GM23338 (cell line): ENCODE results near the gene MAPK9. TPM values are rescaled to one million over a fixed set of nuclear protein-coding genes. Genes with fewer than 3 reads are reported as not detected.

Experiments
- ATAC-seq: fragments of 200-7000 bp; cut with Tn5 transposase; 3 replicates; pipeline ENCODE4 v1.9.1; 2020
- DNase-seq: peaks from one replicate; pipeline ENCODE4 v3.0.0-alpha.2; 2015; ENCODE audit warnings: low spot score
- H2AFZ ChIP-seq: fragments of 200-600 bp; sonication (generic); 2 replicates; pipeline ENCODE4 v1.8.0; 2016; ENCODE audit warnings: antibody characterized with exemption, mild to moderate bottlenecking, moderate library complexity
- H3F3A ChIP-seq: fragments of 200-600 bp; sonication (generic); replicated peaks from 2 replicates; pipeline ENCODE4 v1.8.0; 2017; ENCODE audit warnings: antibody characterized with exemption, mixed run types, low read depth
- H3K27ac ChIP-seq: fragments of 200-600 bp; sonication (generic); 2 replicates; pipeline ENCODE4 v1.6.1; 2016; ENCODE audit warnings: low read depth
- H3K27me3 ChIP-seq: fragments of 200-600 bp; sonication (generic); 2 replicates; pipeline ENCODE4 v1.8.0; 2016; ENCODE audit warnings: mild to moderate bottlenecking, mixed run types, moderate library complexity; ENCODE audit not compliant: insufficient read depth
- H3K36me3 ChIP-seq: fragments of 200-600 bp; sonication (generic); 2 replicates; pipeline ENCODE4 v1.8.0; 2016; ENCODE audit warnings: mild to moderate bottlenecking; ENCODE audit not compliant: insufficient read depth
- H3K4me1 ChIP-seq: fragments of 200-600 bp; sonication (generic); 2 replicates; pipeline ENCODE4 v1.8.0; 2016; ENCODE audit warnings: mild to moderate bottlenecking, moderate library complexity; ENCODE audit not compliant: insufficient read depth
- H3K4me2 ChIP-seq: fragments of 200-600 bp; sonication (generic); 2 replicates; pipeline ENCODE4 v1.7.1; 2017; ENCODE audit warnings: mixed run types
- H3K4me3 ChIP-seq: fragments of 200-600 bp; sonication (generic); 2 replicates; pipeline ENCODE4 v1.6.1; 2016; ENCODE audit warnings: mixed run types
- H3K79me2 ChIP-seq: fragments of 200-600 bp; sonication (generic); replicated peaks from 2 replicates; pipeline ENCODE4 v1.8.0; 2017; ENCODE audit warnings: mild to moderate bottlenecking; ENCODE audit not compliant: insufficient read depth
- H3K9me2 ChIP-seq: fragments of 200-600 bp; sonication (generic); 2 replicates; pipeline ENCODE4 v1.8.0; 2017; ENCODE audit not compliant: insufficient read depth
- H4K20me1 ChIP-seq: fragments of 200-600 bp; sonication (generic); replicated peaks from 2 replicates; pipeline ENCODE4 v1.8.0; 2017; ENCODE audit warnings: mild to moderate bottlenecking; ENCODE audit not compliant: insufficient read depth
- H3K27ac Mint-ChIP-seq: 2 replicates; pipeline ENCODE4 v1.8.0; 2020; ENCODE audit warnings: inconsistent platforms, mild to moderate bottlenecking, moderate library complexity, mixed read lengths
- H3K27me3 Mint-ChIP-seq: 3 replicates; pipeline ENCODE4 v1.8.0; 2022; ENCODE audit warnings: low read depth, mild to moderate bottlenecking, moderate library complexity, mixed read lengths, inconsistent platforms; ENCODE audit not compliant: insufficient read depth, poor library complexity
- H3K36me3 Mint-ChIP-seq: 3 replicates; pipeline ENCODE4 v1.8.0; 2021; ENCODE audit warnings: low read depth, mild to moderate bottlenecking, inconsistent platforms, moderate library complexity, mixed read lengths
- H3K4me1 Mint-ChIP-seq: 3 replicates; pipeline ENCODE4 v1.8.0; 2020; ENCODE audit warnings: mild to moderate bottlenecking, inconsistent platforms, mixed read lengths
- H3K4me3 Mint-ChIP-seq: 3 replicates; pipeline ENCODE4 v1.8.0; 2021; ENCODE audit warnings: moderate library complexity, mild to moderate bottlenecking, inconsistent platforms, mixed read lengths
- H3K9me3 Mint-ChIP-seq: 3 replicates; pipeline ENCODE4 v1.8.0; 2020; ENCODE audit warnings: moderate library complexity, mild to moderate bottlenecking, inconsistent platforms, mixed read lengths
- CREB1 ChIP-seq: fragments of 250-450 bp; sonication (Bioruptor Pico); IDR thresholded peaks from 2 replicates; pipeline ENCODE4 v1.5.0; 2020; ENCODE audit warnings: low read depth, mild to moderate bottlenecking, moderate library complexity
- CTCF ChIP-seq, 2 experiments: fragments of 200-600 bp in 1 of 2; sonication (generic) in 1 of 2; conservative IDR thresholded peaks; 2 replicates each; pipeline versions ENCODE4 v1.5.1 to v1.6.1; 2016 to 2017; ENCODE audit warnings: antibody characterized with exemption in 2 of 2, low read depth in 2 of 2, mild to moderate bottlenecking in 2 of 2, moderate library complexity in 1 of 2
- ETS1 ChIP-seq: IDR thresholded peaks from 2 replicates; pipeline ENCODE4 v1.6.1; 2016; ENCODE audit warnings: antibody characterized with exemption
- EZH2 ChIP-seq: fragments of 200-600 bp; sonication (generic); IDR thresholded peaks from one replicate; pipeline ENCODE4 v1.8.0; 2017; ENCODE audit warnings: antibody characterized with exemption, mild to moderate bottlenecking, low read depth; ENCODE audit not compliant: unreplicated experiment
- EZH2phosphoT487 ChIP-seq: fragments of 200-600 bp; sonication (generic); IDR thresholded peaks from one replicate; pipeline ENCODE4 v1.8.1; 2018; ENCODE audit warnings: antibody characterized with exemption; ENCODE audit not compliant: unreplicated experiment
- JUNB ChIP-seq: IDR thresholded peaks from one replicate; pipeline ENCODE4 v1.6.1; 2016; ENCODE audit warnings: antibody characterized with exemption; ENCODE audit not compliant: unreplicated experiment
- NANOG ChIP-seq: IDR thresholded peaks from 2 replicates; pipeline ENCODE4 v1.6.1; 2016; ENCODE audit warnings: antibody characterized with exemption, borderline replicate concordance
- POLR2AphosphoS5 ChIP-seq: IDR thresholded peaks from 2 replicates; pipeline ENCODE4 v1.6.1; 2016; ENCODE audit warnings: antibody characterized with exemption, low read depth
- REST ChIP-seq: IDR thresholded peaks from one replicate; pipeline ENCODE4 v1.6.1; 2018; ENCODE audit warnings: antibody characterized with exemption; ENCODE audit not compliant: unreplicated experiment
- STAT1 ChIP-seq: IDR thresholded peaks from one replicate; pipeline ENCODE4 v1.6.1; 2016; ENCODE audit warnings: antibody characterized with exemption; ENCODE audit not compliant: unreplicated experiment
- ZNF114 ChIP-seq: fragments of 250-450 bp; sonication (Bioruptor Pico); IDR thresholded peaks from 2 replicates; pipeline ENCODE4 v1.5.0; 2020; ENCODE audit warnings: mild to moderate bottlenecking, moderate library complexity
- ZNF331 ChIP-seq: fragments of 250-450 bp; sonication (Bioruptor Pico); IDR thresholded peaks from 2 replicates; pipeline ENCODE4 v1.5.0; 2020; ENCODE audit warnings: low read depth, mild to moderate bottlenecking, moderate library complexity
- polyA plus RNA-seq: library from polyadenylated mRNA; unstranded; fragments of >200 nt; fragmentation: Nextera tagmentation; extraction: Ambion mirVana; gene quantifications from 2 replicates; pipeline ENCODE4 v1.2.1, GENCODE V29; 2016
- total RNA-seq: library from RNA; depleted of rRNA; stranded (reverse); fragments of >200 nt; shearing (Covaris generic); gene quantifications from 2 replicates; pipeline ENCODE4 v1.2.3, GENCODE V29; 2014
- TF ChIP-seq, protein P1 (sequence below): fragments of 250-450 bp; sonication (Bioruptor Pico); IDR thresholded peaks from 2 replicates; pipeline ENCODE4 v1.5.0; 2020; ENCODE audit warnings: mild to moderate bottlenecking, moderate library complexity

Gene MAPK9
- total and polyA plus RNA-seq, 2 experiments from 2014 or later: 16.8 to 37.0 TPM

DNA sequence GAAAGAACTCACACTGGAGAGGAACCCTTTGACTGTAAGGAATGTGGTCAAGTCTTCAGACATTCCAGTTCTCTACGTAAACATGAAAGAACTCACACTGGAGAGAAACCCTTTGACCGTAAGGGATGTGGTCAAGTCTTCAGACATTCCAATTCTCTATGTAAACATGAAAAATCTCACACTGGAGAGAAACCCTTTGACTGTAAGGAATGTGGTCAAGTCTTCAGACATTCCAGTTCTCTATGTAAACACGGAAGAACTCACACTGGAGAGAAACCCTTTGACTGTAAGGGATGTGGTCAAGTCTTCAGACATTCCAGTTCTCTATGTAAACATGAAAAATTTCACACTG, 32.6 kb downstream of the MAPK9 start:
- no peak overlapping the region for H3K4me3 Mint-ChIP-seq
- Histone ChIP-seq H4K20me1 (no peaks in the 10 kb centered on the region), H3K4me1 (no peaks in the 10 kb centered on the region), H3K36me3 (peaks cover 74% of the 10 kb centered on the region), H3K4me3 (no peak overlapping the region), H3F3A (no peaks in the 10 kb centered on the region), H3K4me2 (no peak overlapping the region), H3K9me2 (no peaks in the 10 kb centered on the region), H3K79me2 (no peaks in the 10 kb centered on the region), H3K27me3 (no peaks in the 10 kb centered on the region), H3K27ac (no peak overlapping the region), H2AFZ (no peak overlapping the region)
- no peaks in the 10 kb centered on the region for H3K4me1 Mint-ChIP-seq
- TF ChIP-seq EZH2phosphoT487 (no peak), REST (no peak), ZNF331 (CRISPR knock-in tag) (no peak), STAT1 (no peak), JUNB (no peak), CTCF (conservative IDR thresholded peaks at IDR 0.05; ENCODE audit: low read depth in 2 of 2) (no peak), ZNF114 (CRISPR knock-in tag) (no peak), POLR2AphosphoS5 (no peak), NANOG (no peak), EZH2 (no peak), CREB1 (no peak), ETS1 (no peak)
- TF ChIP-seq, protein P1, sequence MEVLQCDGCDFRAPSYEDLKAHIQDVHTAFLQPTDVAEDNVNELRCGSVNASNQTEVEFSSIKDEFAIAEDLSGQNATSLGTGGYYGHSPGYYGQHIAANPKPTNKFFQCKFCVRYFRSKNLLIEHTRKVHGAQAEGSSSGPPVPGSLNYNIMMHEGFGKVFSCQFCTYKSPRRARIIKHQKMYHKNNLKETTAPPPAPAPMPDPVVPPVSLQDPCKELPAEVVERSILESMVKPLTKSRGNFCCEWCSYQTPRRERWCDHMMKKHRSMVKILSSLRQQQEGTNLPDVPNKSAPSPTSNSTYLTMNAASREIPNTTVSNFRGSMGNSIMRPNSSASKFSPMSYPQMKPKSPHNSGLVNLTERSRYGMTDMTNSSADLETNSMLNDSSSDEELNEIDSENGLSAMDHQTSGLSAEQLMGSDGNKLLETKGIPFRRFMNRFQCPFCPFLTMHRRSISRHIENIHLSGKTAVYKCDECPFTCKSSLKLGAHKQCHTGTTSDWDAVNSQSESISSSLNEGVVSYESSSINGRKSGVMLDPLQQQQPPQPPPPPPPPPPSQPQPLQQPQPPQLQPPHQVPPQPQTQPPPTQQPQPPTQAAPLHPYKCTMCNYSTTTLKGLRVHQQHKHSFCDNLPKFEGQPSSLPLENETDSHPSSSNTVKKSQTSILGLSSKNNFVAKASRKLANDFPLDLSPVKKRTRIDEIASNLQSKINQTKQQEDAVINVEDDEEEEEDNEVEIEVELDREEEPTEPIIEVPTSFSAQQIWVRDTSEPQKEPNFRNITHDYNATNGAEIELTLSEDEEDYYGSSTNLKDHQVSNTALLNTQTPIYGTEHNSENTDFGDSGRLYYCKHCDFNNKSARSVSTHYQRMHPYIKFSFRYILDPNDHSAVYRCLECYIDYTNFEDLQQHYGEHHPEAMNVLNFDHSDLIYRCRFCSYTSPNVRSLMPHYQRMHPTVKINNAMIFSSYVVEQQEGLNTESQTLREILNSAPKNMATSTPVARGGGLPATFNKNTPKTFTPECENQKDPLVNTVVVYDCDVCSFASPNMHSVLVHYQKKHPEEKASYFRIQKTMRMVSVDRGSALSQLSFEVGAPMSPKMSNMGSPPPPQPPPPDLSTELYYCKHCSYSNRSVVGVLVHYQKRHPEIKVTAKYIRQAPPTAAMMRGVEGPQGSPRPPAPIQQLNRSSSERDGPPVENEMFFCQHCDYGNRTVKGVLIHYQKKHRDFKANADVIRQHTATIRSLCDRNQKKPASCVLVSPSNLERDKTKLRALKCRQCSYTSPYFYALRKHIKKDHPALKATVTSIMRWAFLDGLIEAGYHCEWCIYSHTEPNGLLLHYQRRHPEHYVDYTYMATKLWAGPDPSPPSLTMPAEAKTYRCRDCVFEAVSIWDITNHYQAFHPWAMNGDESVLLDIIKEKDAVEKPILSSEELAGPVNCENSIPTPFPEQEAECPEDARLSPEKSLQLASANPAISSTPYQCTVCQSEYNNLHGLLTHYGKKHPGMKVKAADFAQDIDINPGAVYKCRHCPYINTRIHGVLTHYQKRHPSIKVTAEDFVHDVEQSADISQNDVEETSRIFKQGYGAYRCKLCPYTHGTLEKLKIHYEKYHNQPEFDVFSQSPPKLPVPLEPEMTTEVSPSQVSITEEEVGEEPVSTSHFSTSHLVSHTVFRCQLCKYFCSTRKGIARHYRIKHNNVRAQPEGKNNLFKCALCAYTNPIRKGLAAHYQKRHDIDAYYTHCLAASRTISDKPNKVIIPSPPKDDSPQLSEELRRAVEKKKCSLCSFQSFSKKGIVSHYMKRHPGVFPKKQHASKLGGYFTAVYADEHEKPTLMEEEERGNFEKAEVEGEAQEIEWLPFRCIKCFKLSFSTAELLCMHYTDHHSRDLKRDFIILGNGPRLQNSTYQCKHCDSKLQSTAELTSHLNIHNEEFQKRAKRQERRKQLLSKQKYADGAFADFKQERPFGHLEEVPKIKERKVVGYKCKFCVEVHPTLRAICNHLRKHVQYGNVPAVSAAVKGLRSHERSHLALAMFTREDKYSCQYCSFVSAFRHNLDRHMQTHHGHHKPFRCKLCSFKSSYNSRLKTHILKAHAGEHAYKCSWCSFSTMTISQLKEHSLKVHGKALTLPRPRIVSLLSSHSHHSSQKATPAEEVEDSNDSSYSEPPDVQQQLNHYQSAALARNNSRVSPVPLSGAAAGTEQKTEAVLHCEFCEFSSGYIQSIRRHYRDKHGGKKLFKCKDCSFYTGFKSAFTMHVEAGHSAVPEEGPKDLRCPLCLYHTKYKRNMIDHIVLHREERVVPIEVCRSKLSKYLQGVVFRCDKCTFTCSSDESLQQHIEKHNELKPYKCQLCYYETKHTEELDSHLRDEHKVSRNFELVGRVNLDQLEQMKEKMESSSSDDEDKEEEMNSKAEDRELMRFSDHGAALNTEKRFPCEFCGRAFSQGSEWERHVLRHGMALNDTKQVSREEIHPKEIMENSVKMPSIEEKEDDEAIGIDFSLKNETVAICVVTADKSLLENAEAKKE (CRISPR knock-in tag): no peak
- peaks cover 100% of the 10 kb centered on the region for H3K9me3 Mint-ChIP-seq
- peaks cover 2% of the 10 kb centered on the region for H3K27me3 Mint-ChIP-seq
- peak; percentile 6 for DNase-seq
- ATAC-seq: no peak
- H3K27ac Mint-ChIP-seq: no peak overlapping the region
- H3K36me3 Mint-ChIP-seq: peaks cover 100% of the 10 kb centered on the region
